ENCODE results near the gene MAPKAPK2. TPM values are rescaled to one million over a fixed set of nuclear protein-coding genes. Genes with fewer than 3 reads are reported as not detected.

The MAPKAPK2 gene
- total RNA-seq, 1 experiment from 2014 or later = 54.9 TPM

GRCh38 chr1:206742719-206743383, 58.1 kb downstream of the MAPKAPK2 start:
- CTCF ChIA-PET = interaction anchor here (0.9 to 1.9 kb wide), 3 partner anchors 38 to 166 kb away, joined by 3 to 4 read pairs (median 3); no protein-coding TSS in a partner anchor

More at GRCh38 chr1:206742719-206743383, 58.1 kb downstream of the MAPKAPK2 start:
- POLR2A ChIA-PET = no interaction called here
- DNase-seq (ENCODE audit: low spot score) = no peak
- no peak overlapping the region for H3K4me3 Mint-ChIP-seq
- H3K27ac Mint-ChIP-seq = no peak overlapping the region
- H3K27me3 Mint-ChIP-seq (ENCODE audit: low read depth) = no peaks in the 10 kb centered on the region; the same call in none of the 2 replicates
- peaks cover 14% of the 10 kb centered on the region for H3K4me1 Mint-ChIP-seq
- TF ChIP-seq ESRRA (CRISPR knock-in tag; IDR thresholded peaks at IDR 0.05; ENCODE audit: borderline replicate concordance) (no peak), RORB (CRISPR knock-in tag; IDR thresholded peaks at IDR 0.05) (no peak), PREB (CRISPR knock-in tag; IDR thresholded peaks at IDR 0.05; ENCODE audit: borderline replicate concordance) (no peak), ZNF512 (CRISPR knock-in tag; IDR thresholded peaks at IDR 0.05; ENCODE audit: borderline replicate concordance) (no peak), ZNF671 (CRISPR knock-in tag; IDR thresholded peaks at IDR 0.05) (no peak), MYBL2 (CRISPR knock-in tag; IDR thresholded peaks at IDR 0.05) (no peak), MLX (CRISPR knock-in tag; IDR thresholded peaks at IDR 0.05) (no peak), CREM (CRISPR knock-in tag; IDR thresholded peaks at IDR 0.05) (no peak), TEAD4 (CRISPR knock-in tag; IDR thresholded peaks at IDR 0.05) (no peak), PRDM15 (CRISPR knock-in tag; IDR thresholded peaks at IDR 0.05) (no peak), CTCF (IDR thresholded peaks at IDR 0.05) (no peak)
- no peak for ATAC-seq
- H3K9me3 Mint-ChIP-seq = no peaks in the 10 kb centered on the region
- H3K36me3 Mint-ChIP-seq = no peaks in the 10 kb centered on the region
